LHCN-M2 (cell line): ENCODE data around the gene ST3GAL3. TPM values are rescaled to one million over a fixed set of nuclear protein-coding genes. Genes with fewer than 3 reads are reported as not detected.

ENCODE experiments used
- DNase-seq: peaks from one replicate; pipeline ENCODE4 v3.0.0-alpha.2; 2012; ENCODE audit warnings: low read depth
- total RNA-seq: library from RNA; depleted of rRNA; stranded (reverse); fragments of >200 nt; gene quantifications from 2 replicates; pipeline ENCODE4 v1.2.3, GENCODE V29; 2014

ST3GAL3 gene
- total RNA-seq, 1 experiment from 2014 or later, result 25.8 TPM

- DNase-seq, result no peak
Measured at GRCh38 chr1:43962324-43962723, 255.0 kb downstream of the ST3GAL3 start.

- no peak for DNase-seq
Measured at GRCh38 chr1:43963006-43963405, 255.7 kb downstream of the ST3GAL3 start.

GRCh38 chr1:43963890-43964289 is 256.6 kb downstream of the ST3GAL3 start:
- DNase-seq, result no peak

GRCh38 chr1:43965316-43965715 is 258.0 kb downstream of the ST3GAL3 start:
- DNase-seq, result no peak

- DNase-seq, result no peak
Measured at GRCh38 chr1:43968348-43968948, 261.1 kb downstream of the ST3GAL3 start.

- no peak for DNase-seq
Measured at GRCh38 chr1:43969416-43969745, 262.0 kb downstream of the ST3GAL3 start.

- DNase-seq, result peak; percentile 94
Measured at GRCh38 chr1:43969746-43970466, 262.6 kb downstream of the ST3GAL3 start, which contains the start of gene DPH2. TSS of gene DPH2 (plus strand) at chr1:43970010. CDS start at chr1:43970176, 166 bp downstream.

GRCh38 chr1:43970502-43970901 is 263.2 kb downstream of the ST3GAL3 start:
- DNase-seq, result no peak

- DNase-seq, result no peak
Measured at GRCh38 chr1:43970911-43971310, 263.6 kb downstream of the ST3GAL3 start.

GRCh38 chr1:43971336-43971980 is 264.1 kb downstream of the ST3GAL3 start:
- DNase-seq, result no peak

- DNase-seq, result no peak
Measured at GRCh38 chr1:43973981-43974442, 266.7 kb downstream of the ST3GAL3 start.

GRCh38 chr1:43974443-43975248 is 267.3 kb downstream of the ST3GAL3 start, which contains the start of gene ATP6V0B:
TSS of gene ATP6V0B (plus strand) at chr1:43974960. CDS start at chr1:43975041, 81 bp downstream.
- peak; percentile 92 for DNase-seq

GRCh38 chr1:43975249-43975961 is 268.1 kb downstream of the ST3GAL3 start:
- no peak for DNase-seq

- no peak for DNase-seq
Measured at GRCh38 chr1:43976045-43976444, 268.7 kb downstream of the ST3GAL3 start.

GRCh38 chr1:43976890-43977289 is 269.6 kb downstream of the ST3GAL3 start:
- no peak for DNase-seq

- DNase-seq, result no peak
Measured at GRCh38 chr1:43977376-43978263, 270.3 kb downstream of the ST3GAL3 start.

- no peak for DNase-seq
Measured at GRCh38 chr1:43978264-43978550, 270.9 kb downstream of the ST3GAL3 start.

GRCh38 chr1:43978551-43979260 is 271.4 kb downstream of the ST3GAL3 start, which contains the start of gene B4GALT2:
TSS of gene B4GALT2 (plus strand) at chr1:43979210. CDS start at chr1:43981161, 1,951 bp downstream.
- DNase-seq, result no peak

GRCh38 chr1:43979261-43979527 is 271.9 kb downstream of the ST3GAL3 start:
- no peak for DNase-seq
